Femur (tissue), 1 donor: ENCODE results near the gene RASD2.
A peak's percentile ranks its signal among the peaks of the same experiment; 100 is the strongest.

Experiments
- DNase-seq: peaks from one replicate; pipeline ENCODE4 v3.0.0-alpha.2; 2017

Gene RASD2

DNA sequence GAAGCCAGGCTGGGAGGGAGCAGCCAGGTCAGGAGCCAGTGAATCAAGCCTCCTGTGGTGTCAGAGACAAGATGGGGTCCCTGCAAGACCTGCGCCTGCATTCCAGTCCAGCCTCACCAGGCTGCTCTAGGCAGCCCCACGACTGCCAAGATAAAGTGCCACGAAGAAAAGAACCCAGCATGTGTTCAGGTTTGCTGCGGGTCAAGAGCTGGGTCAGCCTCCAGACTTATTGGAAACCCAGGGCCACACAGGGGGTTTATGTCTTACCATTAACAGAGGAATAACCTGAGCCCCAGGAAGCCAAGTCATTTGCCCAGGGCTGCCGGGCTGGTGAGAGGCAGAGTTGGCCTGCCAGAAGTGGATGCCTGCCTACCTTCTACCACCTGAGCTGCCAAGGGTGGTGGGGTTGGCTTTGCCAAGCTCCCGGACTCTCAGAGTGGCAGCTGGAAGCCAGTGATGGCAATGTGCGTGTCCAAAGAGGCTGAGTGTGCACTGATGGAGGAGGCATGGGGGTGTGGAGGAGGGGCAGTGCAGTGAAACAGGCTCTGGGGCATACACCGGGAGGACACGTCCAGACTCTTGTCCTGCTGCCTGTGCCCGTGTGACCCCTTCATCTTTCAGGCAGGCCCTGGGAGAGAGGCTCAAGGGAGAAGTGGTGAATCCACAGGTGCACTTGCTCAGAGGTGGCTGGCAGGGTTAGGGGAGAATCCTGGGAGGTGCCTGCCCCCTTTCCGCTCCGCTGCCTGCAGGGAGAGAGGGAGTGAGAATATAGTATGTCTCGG is 1.7 kb downstream of the RASD2 start:
- no peak for DNase-seq

GRCh38 chr22:35542939-35543516 is 2.4 kb downstream of the RASD2 start:
- DNase-seq = no peak

DNA sequence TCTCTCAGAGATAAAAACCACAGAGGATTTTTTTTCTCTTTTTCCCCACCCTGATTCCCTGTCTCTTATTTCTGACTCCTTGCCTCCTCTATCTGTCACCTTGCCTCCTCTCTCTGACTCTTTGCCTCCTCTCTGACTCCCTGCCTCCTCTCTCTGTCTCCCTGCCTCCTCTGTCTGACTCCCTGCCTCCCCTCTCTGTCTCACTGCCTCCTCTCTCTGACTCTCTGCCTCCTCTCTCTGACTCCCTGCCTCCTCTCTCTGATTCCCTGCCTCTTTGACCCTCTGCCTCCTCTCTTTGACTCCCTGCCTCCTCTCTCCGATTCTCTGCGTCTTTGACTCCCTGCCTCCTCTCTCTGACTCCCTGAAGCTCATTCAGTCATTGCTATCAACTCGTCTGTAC is 3.1 kb downstream of the RASD2 start:
- DNase-seq = no peak

DNA sequence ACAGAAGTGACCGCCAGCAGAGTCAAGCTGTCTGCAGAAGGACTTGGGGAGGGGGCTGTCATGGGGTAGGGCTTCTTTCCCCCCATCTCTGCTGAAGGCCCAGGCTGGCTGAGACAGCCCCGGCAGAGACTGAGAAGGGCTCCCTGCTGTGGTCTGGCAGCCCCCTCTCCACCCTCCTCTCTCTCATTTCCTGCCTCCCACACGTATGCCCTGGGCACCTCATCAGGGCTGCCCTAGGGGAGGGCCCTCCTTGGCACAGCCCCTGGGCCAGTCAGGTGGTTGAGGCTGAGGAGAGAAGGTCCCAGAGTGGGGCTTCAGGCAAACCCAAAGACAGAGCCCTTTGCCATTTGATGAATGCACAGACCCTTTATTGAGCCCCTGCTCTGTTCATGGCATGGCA is 3.6 kb downstream of the RASD2 start:
- DNase-seq = no peak

DNA sequence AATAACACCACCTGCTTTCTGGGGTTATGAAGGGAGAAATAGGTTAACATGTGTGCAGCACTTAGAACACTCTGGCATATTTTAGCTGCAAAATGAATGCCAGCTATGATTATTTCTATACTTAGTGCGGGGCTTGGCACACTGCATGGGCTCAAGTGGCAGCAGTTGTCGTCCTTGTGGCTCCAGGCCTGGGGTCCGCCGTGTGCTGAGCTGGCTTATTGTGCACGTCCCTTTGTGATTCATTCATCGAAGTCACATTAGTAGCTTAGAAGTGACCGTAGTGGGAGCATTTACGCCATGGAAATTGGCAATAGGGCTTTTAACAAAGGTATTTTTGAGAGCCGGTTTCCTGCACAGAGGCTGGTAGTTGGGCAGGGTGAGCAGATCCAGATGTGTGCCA is 4.2 kb downstream of the RASD2 start:
- DNase-seq = no peak

DNA sequence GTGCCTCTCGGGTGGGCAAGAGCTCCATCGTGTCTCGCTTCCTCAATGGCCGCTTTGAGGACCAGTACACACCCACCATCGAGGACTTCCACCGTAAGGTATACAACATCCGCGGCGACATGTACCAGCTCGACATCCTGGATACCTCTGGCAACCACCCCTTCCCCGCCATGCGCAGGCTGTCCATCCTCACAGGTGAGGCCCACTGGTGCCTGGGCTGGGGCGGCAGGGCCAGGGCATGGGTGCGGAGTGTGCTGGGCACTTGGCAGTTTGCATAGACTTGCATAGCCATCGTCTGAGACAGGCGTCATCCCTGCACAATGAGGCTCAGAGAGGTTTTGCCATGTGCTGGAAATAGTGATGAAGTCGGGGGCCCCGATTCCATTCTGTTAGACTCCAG is 6.3 kb downstream of the RASD2 start:
- DNase-seq = no peak

DNA sequence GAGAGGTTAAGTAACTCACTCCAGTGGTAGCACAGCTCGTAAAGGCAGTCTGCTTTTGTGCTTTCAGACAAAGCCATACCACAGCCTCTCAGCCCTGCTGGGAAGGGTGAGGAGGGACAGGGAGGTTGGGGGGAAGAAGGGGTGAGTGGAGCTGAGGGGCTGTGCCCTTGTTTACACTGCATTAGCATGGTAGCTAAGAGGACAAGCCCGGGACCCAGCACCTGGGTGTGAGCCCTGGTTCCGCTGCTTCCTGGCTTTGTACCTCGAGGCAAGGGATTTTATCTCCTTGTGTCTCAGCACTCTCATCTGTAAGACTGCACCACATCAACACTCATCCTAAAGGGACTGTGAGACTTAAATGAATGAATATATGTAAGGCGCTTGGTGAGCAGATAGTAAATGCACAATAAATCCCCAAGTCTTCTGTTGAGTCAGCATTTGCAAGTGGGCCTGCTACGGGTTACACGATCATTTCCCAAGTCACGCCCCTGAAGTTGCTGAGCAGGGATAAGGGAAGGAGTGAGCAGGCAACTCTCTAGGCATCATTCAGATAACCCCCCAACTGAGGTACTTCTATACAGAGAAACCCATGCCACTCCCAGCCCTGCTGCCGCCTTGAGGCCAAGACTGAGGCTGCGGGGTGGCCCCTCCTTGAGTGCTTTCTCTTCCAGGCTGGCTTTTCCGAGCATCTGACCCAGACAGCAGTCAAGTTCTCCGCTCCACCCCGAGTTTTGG is 7.5 kb downstream of the RASD2 start:
- DNase-seq = no peak

DNA sequence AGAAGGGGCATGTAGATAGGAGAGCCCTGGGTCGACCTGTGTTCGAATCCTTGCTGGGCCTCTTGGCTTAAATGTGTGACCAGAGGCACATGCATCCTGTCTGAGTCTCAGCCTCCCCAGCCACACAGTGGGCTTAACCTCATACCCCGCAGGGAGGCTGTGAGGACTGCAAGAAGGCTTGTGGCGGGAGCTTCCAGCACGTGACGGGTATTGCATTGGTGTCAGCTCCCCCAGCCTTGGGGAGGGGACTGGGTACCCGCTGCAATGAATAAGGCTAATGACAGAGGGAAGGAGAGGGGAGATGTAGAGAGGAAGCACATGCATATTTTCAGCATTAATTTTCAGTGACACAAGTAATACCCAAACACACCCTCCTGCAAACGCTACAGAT is 8.1 kb downstream of the RASD2 start:
- DNase-seq = no peak

- peak; percentile 71 for DNase-seq
These were observed 8.7 kb downstream of the RASD2 start for GRCh38 chr22:35549328-35549727.

GRCh38 chr22:35551549-35552177 is 11.0 kb downstream of the RASD2 start:
- no peak for DNase-seq

GRCh38 chr22:35552196-35552842 is 11.7 kb downstream of the RASD2 start:
- peak; percentile 62 for DNase-seq

DNA sequence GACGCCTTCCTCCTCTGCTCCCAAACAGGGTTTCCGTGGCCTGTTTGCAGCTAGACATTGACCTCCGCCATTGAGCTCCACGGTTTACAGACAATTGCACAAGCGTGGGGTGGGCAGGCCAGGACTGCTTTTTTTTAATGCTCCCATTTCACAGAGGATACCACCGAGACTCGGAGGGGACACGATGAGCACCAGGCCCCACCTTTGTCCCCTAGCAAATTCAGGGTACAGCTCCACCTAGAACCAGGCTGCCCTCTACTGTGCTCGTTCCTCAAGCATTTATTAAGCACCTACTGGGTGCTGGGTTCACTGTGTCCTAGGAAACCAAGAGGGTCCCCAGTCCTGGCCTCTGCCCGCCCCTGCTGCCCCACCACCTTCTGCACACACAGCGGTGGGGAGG is 12.2 kb downstream of the RASD2 start:
- DNase-seq = no peak

- no peak for DNase-seq
These were observed 12.7 kb downstream of the RASD2 start for GRCh38 chr22:35553341-35553740.

DNA sequence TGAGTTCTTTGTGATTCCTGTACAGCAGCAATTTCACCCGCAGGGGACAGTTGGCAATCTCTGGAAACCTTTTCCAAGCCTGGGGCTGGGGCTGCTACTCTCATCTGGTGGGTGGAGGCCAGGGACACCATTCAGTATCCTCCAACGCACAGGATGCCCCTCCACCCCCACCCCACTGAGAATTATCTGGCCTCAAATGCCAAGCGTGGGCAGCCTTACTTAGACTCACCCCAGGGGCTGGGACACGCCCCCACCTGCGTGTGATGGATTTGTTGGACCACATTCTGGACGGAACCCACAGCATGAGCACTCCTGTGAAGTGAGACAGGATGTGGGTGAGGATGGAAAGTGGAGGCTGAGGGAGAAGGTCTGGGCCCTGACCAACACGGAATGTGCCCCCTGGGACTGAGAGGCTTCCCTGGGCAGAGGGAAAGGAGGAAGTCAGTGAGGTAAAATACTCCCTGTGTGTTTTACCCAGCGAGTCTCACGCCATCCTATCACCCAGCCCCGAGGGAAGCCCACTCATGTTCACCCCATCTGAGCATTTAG is 13.7 kb downstream of the RASD2 start:
- no peak for DNase-seq

- no peak for DNase-seq
These were observed 14.9 kb downstream of the RASD2 start for GRCh38 chr22:35555483-35555890.

DNA sequence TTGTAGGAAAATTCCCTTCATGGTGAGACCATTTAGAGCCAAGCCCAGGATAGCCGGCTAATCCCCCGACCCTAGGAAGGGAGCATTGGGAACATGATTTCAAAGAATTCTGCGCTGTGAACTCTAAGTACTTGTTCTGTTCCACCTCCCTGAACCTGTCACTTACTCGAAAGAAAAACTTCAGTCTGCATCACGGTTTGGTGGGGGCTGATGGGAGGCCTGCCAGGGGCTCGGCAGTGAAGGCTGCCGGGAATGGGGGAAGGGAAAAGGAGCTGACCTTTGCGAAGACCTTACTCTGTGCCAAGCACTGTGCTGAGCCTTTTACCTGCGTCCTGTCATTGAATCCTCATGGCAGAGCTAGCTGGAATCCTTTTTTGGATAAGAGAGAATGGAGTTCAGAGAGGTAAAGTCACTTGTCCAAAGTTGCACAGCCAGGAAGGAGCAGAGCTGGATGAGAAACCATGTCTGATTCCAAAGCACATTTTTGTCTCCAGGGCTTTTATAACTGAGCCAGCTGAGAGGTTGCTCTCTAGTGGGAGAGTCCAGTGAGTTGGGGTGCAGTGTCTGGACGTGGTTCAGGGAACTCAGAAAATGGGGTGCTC is 15.4 kb downstream of the RASD2 start:
- no peak for DNase-seq

- DNase-seq = no peak
These were observed 16.0 kb downstream of the RASD2 start for GRCh38 chr22:35556666-35557065.

DNA sequence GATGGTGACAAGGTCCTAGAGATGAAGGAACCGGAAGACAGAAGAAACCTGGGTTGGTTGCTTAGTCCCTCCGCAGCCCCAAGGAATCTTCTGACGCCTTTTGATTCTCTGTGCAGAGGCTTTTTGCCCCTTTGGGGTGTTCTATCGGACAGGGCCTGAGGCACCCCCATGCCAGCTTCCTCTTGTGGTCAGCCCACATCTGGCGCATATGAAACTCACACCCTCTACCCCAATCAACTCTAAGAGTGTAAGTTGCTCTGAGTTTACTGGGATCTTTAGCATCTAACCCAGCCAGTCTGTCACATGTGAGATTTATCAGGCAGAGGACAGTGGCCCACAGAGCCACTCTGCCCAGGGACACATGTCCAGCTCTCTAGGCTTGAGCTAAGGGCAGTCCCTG is 17.4 kb downstream of the RASD2 start:
- no peak for DNase-seq

DNA sequence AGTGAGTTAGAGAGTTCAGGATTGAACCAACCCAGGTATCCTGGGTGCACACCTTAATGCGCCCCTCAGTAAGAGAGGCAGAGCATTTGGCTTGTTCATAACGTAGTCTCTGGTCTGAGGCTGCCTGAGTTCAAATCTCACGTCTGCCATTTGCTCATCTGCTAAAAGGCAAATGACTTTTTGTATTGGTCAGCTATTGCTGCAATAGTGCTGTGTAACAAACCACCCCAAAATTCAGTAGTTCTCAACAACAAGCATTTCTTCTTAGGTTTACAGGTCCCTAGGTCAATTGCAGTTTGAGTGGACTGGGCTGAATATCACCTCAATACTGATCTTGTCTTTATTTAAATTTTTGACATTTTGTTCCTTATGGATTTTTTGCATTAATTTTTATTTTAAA is 18.1 kb downstream of the RASD2 start:
- no peak for DNase-seq

DNA sequence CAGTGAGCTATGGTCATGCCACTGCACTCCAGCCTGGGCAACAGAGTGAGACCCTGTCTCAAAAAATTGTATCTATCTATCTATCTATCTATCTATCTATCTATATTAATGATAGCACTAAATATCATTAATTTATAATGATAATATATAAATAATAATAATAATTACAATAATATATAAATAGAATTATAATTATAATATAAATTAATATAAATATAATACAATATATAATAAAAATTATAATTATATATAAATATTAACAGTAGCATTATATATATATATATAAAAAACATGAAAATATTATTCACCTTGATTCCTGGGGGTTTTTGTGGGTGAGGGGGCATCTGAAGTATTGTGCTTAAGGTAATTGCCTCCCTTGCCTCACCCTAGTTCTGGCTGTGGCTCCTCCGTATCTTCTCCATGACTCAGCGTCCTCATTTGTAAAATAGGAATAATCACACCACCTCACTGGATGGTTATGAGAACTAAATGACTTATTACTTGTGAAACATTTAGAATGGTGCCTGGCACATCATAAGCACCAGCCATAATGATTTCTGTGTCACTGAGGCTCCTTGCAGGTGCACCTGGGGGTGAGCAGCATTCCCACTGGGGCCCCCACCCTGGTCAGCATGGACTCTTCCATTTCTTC is 18.8 kb downstream of the RASD2 start:
- DNase-seq = no peak

DNA sequence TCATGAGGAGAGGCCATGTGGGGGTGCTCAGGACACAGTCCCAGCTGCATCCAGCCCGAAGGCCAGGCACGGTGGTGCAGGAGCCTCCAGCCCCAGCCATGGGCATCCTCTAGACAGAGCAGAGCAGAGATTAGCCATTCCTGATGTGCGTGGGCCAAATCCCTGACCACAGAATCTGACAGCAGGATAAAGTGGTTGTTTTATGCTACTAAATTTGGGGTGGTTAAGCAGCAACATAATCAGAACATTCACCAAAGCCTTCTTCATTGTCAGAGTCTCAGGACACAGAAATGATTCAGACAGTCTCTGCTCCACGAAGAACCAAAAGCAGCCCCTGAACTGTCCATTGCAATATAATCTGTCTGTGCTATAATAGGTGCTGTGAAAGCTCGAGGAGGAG is 19.7 kb downstream of the RASD2 start:
- DNase-seq = no peak

GRCh38 chr22:35560824-35561223 is 20.2 kb downstream of the RASD2 start:
- DNase-seq = no peak
